H1 (cell line): ENCODE results near the gene AGAP1. TPM values are rescaled to one million over a fixed set of nuclear protein-coding genes. Genes with fewer than 3 reads are reported as not detected.

Experiments used
- CTCF ChIA-PET: fragments of 300-600 bp; sonication (Branson Sonifier 250); formaldehyde crosslinking; loops from one replicate; lab custom pipeline; 2021; ENCODE audit not compliant: partially characterized antibody; lab: Charles Lee
- POLR2A ChIA-PET: fragments of 300-600 bp; sonication (Branson Sonifier 250); formaldehyde crosslinking; loops from one replicate; lab custom pipeline; 2021; ENCODE audit warnings: inconsistent platforms; ENCODE audit not compliant: partially characterized antibody; lab: Charles Lee
- DNase-seq, 2 experiments: peaks; one replicate each; pipeline versions ENCODE4 v3.0.0 to v3.0.0-alpha.2; 2010 to 2022; ENCODE audit warnings: low spot score in 2 of 2, low read depth in 1 of 2, mixed read lengths in 1 of 2
- FAIRE-seq: peaks from 2 replicates; lab custom pipeline; 2011; peaks lifted over from hg19 to GRCh38; lab: Jason Lieb, UNC
- H2AFZ ChIP-seq: 2 replicates; pipeline ENCODE4 v1.8.1; 2012; ENCODE audit warnings: low read length, inconsistent platforms
- H2AK5ac ChIP-seq: 2 replicates; pipeline ENCODE4 v1.6.1; 2013; ENCODE audit warnings: low read depth, low read length
- H2BK120ac ChIP-seq: replicated peaks from 2 replicates; pipeline ENCODE3; 2013; ENCODE audit warnings: low read depth, low read length, inconsistent platforms
- H2BK12ac ChIP-seq: 2 replicates; pipeline ENCODE4 v1.6.1; 2013; ENCODE audit warnings: low read depth, low read length
- H2BK15ac ChIP-seq: 2 replicates; pipeline ENCODE4 v1.6.1; 2013; ENCODE audit warnings: low read length
- H2BK20ac ChIP-seq: 2 replicates; pipeline ENCODE4 v1.6.1; 2013; ENCODE audit warnings: low read length
- H2BK5ac ChIP-seq: 2 replicates; pipeline ENCODE4 v1.6.1; 2013; ENCODE audit warnings: low read depth, low read length
- H3K14ac ChIP-seq: 2 replicates; pipeline ENCODE4 v1.6.1; 2013; ENCODE audit warnings: inconsistent platforms; ENCODE audit not compliant: insufficient read length
- H3K18ac ChIP-seq: 2 replicates; pipeline ENCODE4 v1.6.1; 2013; ENCODE audit warnings: low read length; ENCODE audit errors: extremely low read depth
- H3K23ac ChIP-seq: 2 replicates; pipeline ENCODE4 v1.6.1; 2013; ENCODE audit warnings: inconsistent platforms; ENCODE audit not compliant: insufficient read length
- H3K23me2 ChIP-seq: 2 replicates; pipeline ENCODE4 v1.6.1; 2013; ENCODE audit warnings: low read depth, low read length
- H3K27ac ChIP-seq: 2 replicates; pipeline ENCODE4 v1.6.1; 2011; ENCODE audit warnings: low read depth, low read length, inconsistent platforms
- H3K27me3 ChIP-seq, 4 experiments: replicated peaks in 1 of 4; 1 replicate in 1 of 4; 2 replicates in 3 of 4; pipeline versions ENCODE4 v1.6.1 to v1.8.1; 2011 to 2013; ENCODE audit warnings: low read length in 3 of 4, mild to moderate bottlenecking in 3 of 4, inconsistent platforms in 2 of 4, mixed read lengths in 2 of 4, moderate library complexity in 1 of 4; ENCODE audit not compliant: control insufficient read depth in 3 of 4, insufficient read depth in 3 of 4; ENCODE audit errors: extremely low read depth in 1 of 4
- H3K36me3 ChIP-seq, 4 experiments: 2 replicates each; pipeline versions ENCODE4 v1.6.1 to v1.8.1; 2011 to 2013; ENCODE audit warnings: mild to moderate bottlenecking in 4 of 4, low read length in 3 of 4, moderate library complexity in 2 of 4, control low read depth in 1 of 4, inconsistent platforms in 1 of 4; ENCODE audit not compliant: insufficient read depth in 4 of 4, control insufficient read depth in 2 of 4
- H3K4ac ChIP-seq: replicated peaks from 2 replicates; pipeline ENCODE3; 2013; ENCODE audit warnings: low read length, low read depth, mixed read lengths, inconsistent platforms; ENCODE audit not compliant: insufficient read length
- H3K4me1 ChIP-seq, 4 experiments: replicated peaks in 1 of 4; 1 replicate in 1 of 4; 2 replicates in 3 of 4; pipeline versions ENCODE4 v1.6.1 to v1.8.1; 2011 to 2013; ENCODE audit warnings: low read length in 3 of 4, inconsistent platforms in 2 of 4, mixed read lengths in 1 of 4; ENCODE audit not compliant: insufficient read depth in 4 of 4, control insufficient read depth in 3 of 4
- H3K4me2 ChIP-seq, 2 experiments: 2 replicates each; pipeline versions ENCODE4 v1.6.1 to v1.8.1; 2011 to 2013; ENCODE audit warnings: low read depth in 2 of 2, low read length in 2 of 2, control low read depth in 1 of 2, inconsistent platforms in 1 of 2, mild to moderate bottlenecking in 1 of 2; ENCODE audit not compliant: insufficient read depth in 1 of 2
- H3K4me3 ChIP-seq, 4 experiments: fragments of 200-600, 300-600 bp in 1 of 4; sonication (generic), shearing (Covaris generic), sonication (Bioruptor Twin) in 1 of 4; 2 replicates each; pipeline versions ENCODE4 v1.5.1 to v1.8.1; 2011 to 2016; ENCODE audit warnings: low read length in 4 of 4, low read depth in 3 of 4, control low read depth in 2 of 4, inconsistent platforms in 2 of 4, mild to moderate bottlenecking in 2 of 4, mixed read lengths in 1 of 4, moderate library complexity in 1 of 4; ENCODE audit not compliant: insufficient read depth in 2 of 4; ENCODE audit errors: extremely low read depth in 1 of 4
- H3K56ac ChIP-seq: replicated peaks from 2 replicates; pipeline ENCODE3; 2013; ENCODE audit warnings: low read depth, mild to moderate bottlenecking, mixed read lengths, low read length, inconsistent platforms; ENCODE audit not compliant: insufficient read length
- H3K79me1 ChIP-seq: 2 replicates; pipeline ENCODE4 v1.6.1; 2013; ENCODE audit warnings: low read depth, low read length, control low read depth
- H3K79me2 ChIP-seq, 2 experiments: 2 replicates each; pipeline versions ENCODE4 v1.6.1 to v1.8.1; 2012 to 2013; ENCODE audit warnings: low read length in 2 of 2, mild to moderate bottlenecking in 2 of 2, inconsistent platforms in 1 of 2; ENCODE audit not compliant: insufficient read depth in 2 of 2, control insufficient read depth in 1 of 2
- H3K9ac ChIP-seq, 4 experiments: replicated peaks in 1 of 4; 1 replicate in 1 of 4; 2 replicates in 3 of 4; pipeline versions ENCODE4 v1.6.1 to v1.8.1; 2011 to 2013; ENCODE audit warnings: low read depth in 3 of 4, low read length in 3 of 4, control low read depth in 2 of 4, mild to moderate bottlenecking in 2 of 4, moderate library complexity in 2 of 4, inconsistent platforms in 1 of 4; ENCODE audit errors: extremely low read depth in 1 of 4
- H3K9me3 ChIP-seq, 2 experiments: 2 replicates each; pipeline versions ENCODE4 v1.6.1 to v1.8.1; 2012 to 2013; ENCODE audit warnings: mild to moderate bottlenecking in 2 of 2, moderate library complexity in 2 of 2, control low read depth in 1 of 2, inconsistent platforms in 1 of 2, low read depth in 1 of 2, low read length in 1 of 2, mixed read lengths in 1 of 2; ENCODE audit not compliant: insufficient read depth in 2 of 2
- H4K20me1 ChIP-seq, 2 experiments: replicated peaks in 1 of 2; 2 replicates each; pipeline versions ENCODE3 to v1.8.1; 2011 to 2013; ENCODE audit warnings: inconsistent platforms in 2 of 2, low read length in 2 of 2, mild to moderate bottlenecking in 1 of 2; ENCODE audit not compliant: insufficient read depth in 2 of 2, control insufficient read depth in 1 of 2
- H4K5ac ChIP-seq: 2 replicates; pipeline ENCODE4 v1.6.1; 2013; ENCODE audit warnings: low read length, low read depth, mixed read lengths, inconsistent platforms; ENCODE audit not compliant: insufficient read length
- H4K8ac ChIP-seq: 2 replicates; pipeline ENCODE4 v1.8.0; 2013; ENCODE audit warnings: mild to moderate bottlenecking, moderate library complexity, low read length, inconsistent platforms; ENCODE audit not compliant: insufficient read depth; ENCODE audit errors: extremely low read depth
- H4K91ac ChIP-seq: replicated peaks from 2 replicates; pipeline ENCODE3; 2013; ENCODE audit warnings: low read length, mixed read lengths, inconsistent platforms; ENCODE audit not compliant: insufficient read length
- CEBPB ChIP-seq: IDR thresholded peaks from 2 replicates; pipeline ENCODE4 v1.6.1; 2012; ENCODE audit warnings: low read depth, low read length
- EP300 ChIP-seq, 2 experiments: IDR thresholded peaks; 1 replicate in 1 of 2; 2 replicates in 1 of 2; pipeline ENCODE4 v1.6.1; 2011 to 2012; ENCODE audit warnings: low read depth in 2 of 2, low read length in 2 of 2, mild to moderate bottlenecking in 2 of 2, borderline replicate concordance in 1 of 2, inconsistent platforms in 1 of 2, moderate library complexity in 1 of 2
- GABPA ChIP-seq: IDR thresholded peaks from 2 replicates; pipeline ENCODE4 v1.6.1; 2011; ENCODE audit warnings: mild to moderate bottlenecking, low read length, moderate library complexity, borderline replicate concordance; ENCODE audit not compliant: insufficient read depth
- MAX ChIP-seq: IDR thresholded peaks from 2 replicates; pipeline ENCODE4 v1.6.1; 2012; ENCODE audit warnings: inconsistent platforms
- NANOG ChIP-seq: IDR thresholded peaks from 2 replicates; pipeline ENCODE4 v1.6.1; 2011; ENCODE audit warnings: low read length, low read depth, mild to moderate bottlenecking, inconsistent platforms; ENCODE audit not compliant: insufficient read depth, poor library complexity, severe bottlenecking
- RFX5 ChIP-seq: IDR thresholded peaks from 2 replicates; pipeline ENCODE4 v1.6.1; 2011; ENCODE audit warnings: low read depth, low read length, improper control_type of control experiment, borderline replicate concordance
- SIN3A ChIP-seq, 2 experiments: IDR thresholded peaks in 1 of 2; conservative IDR thresholded peaks in 1 of 2; 2 replicates each; pipeline ENCODE4 v1.6.1; 2011 to 2012; ENCODE audit warnings: low read length in 2 of 2, improper control_type of control experiment in 1 of 2, low read depth in 1 of 2, mild to moderate bottlenecking in 1 of 2
- SP2 ChIP-seq: IDR thresholded peaks from 2 replicates; pipeline ENCODE4 v1.6.1; 2012; ENCODE audit warnings: mild to moderate bottlenecking, low read length, inconsistent platforms
- SUZ12 ChIP-seq: fragments of 200-600 bp; sonication (generic); IDR thresholded peaks from 2 replicates; pipeline ENCODE4 v1.6.1; 2012; ENCODE audit warnings: mild to moderate bottlenecking, inconsistent platforms, low read length, moderate library complexity, mixed read lengths
- TAF1 ChIP-seq: IDR thresholded peaks from 2 replicates; pipeline ENCODE4 v1.6.1; 2011; ENCODE audit warnings: mild to moderate bottlenecking, low read depth, low read length
- TAF7 ChIP-seq: optimal IDR thresholded peaks from 2 replicates; pipeline ENCODE3; 2011; ENCODE audit warnings: low read depth, mild to moderate bottlenecking, inconsistent platforms, low read length, moderate library complexity, borderline replicate concordance
- TBP ChIP-seq: IDR thresholded peaks from 2 replicates; pipeline ENCODE4 v1.6.1; 2011; ENCODE audit warnings: low read depth, low read length, improper control_type of control experiment
- WGBS, 2 experiments: shearing (Covaris generic) in 1 of 2; methylation state at CpG; one replicate each; pipeline versions ENCODE4 v1.1.6 to v1.1.7; 2013 to 2015; ENCODE audit warnings: low lambda C conversion rate in 2 of 2, mixed read lengths in 2 of 2, inconsistent platforms in 1 of 2, low coverage in 1 of 2, missing lambda C conversion rate in 1 of 2; ENCODE audit not compliant: insufficient replicate concordance in 2 of 2, insufficient coverage in 1 of 2, insufficient read length in 1 of 2; ENCODE audit errors: extremely low coverage in 1 of 2, missing lambda C conversion rate in 1 of 2; 5-methylcytosine and 5-hydroxymethylcytosine counted together
- polyA plus RNA-seq, 7 experiments: library from polyadenylated mRNA; depleted of rRNA in 3 of 7; stranded (reverse) in 5 of 7; unstranded in 2 of 7; fragments of >200 nt in 5 of 7; fragments of 200-250 nt in 2 of 7; gene quantifications; 1 replicate in 5 of 7; 2 replicates in 1 of 7; 4 replicates in 1 of 7; pipeline versions ENCODE4 v1.2.1 to v1.2.3, GENCODE V29; 2011 to 2013; ENCODE audit warnings: missing spikeins in 2 of 7, mixed read lengths in 2 of 7
- total RNA-seq: library from RNA; stranded (reverse); fragmentation: NEBNext Ultra II Directional; extraction: Animal tissue kit (Norgen Biotek cat#: 25700); gene quantifications from 2 replicates; pipeline ENCODE4 v1.2.1, GENCODE V29; 2021
- TF ChIP-seq, protein P1 (sequence below): IDR thresholded peaks from 2 replicates; pipeline ENCODE4 v1.6.1; 2012; ENCODE audit warnings: inconsistent platforms

The AGAP1 gene
- total and polyA plus RNA-seq, 2 of the 8 experiments (the other 6 are each of a cell fraction or from before 2014, with no cell fraction given): 18.1 to 39.4 TPM

DNA sequence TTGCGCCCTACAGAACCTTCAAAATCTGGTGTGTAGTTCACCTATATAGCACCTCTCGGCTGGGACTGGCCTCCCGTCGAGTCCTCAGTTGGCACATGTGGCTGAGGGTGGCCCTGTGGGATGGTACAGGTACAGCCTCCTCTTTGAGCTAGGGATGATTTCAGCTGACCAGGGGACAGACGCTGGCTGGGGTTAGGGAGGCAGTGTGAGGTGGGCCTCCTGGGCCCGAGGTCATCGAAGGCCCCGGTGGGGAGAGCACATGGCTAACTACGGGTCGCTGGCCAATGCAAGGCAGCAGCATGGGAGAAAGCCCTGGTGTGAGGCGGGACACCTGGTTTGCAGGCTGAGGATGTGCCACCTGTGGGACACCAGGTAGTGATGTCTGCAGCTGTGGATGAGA lies 369.6 kb downstream of the AGAP1 start:
- Histone ChIP-seq H3K4me1 (peaks cover 0 to 26% (median 7%) of the 10 kb centered on the region in 4 experiments; a peak in 6 of 7 replicates), H3K4me3 (no peak overlapping the region), H3K23ac (no peak overlapping the region), H3K9me3 (no peaks in the 10 kb centered on the region), H3K14ac (no peak overlapping the region), H2AK5ac (no peak overlapping the region), H2AFZ (no peak overlapping the region), H2BK120ac (no peak overlapping the region), H3K4me2 (no peak overlapping the region), H4K20me1 (peaks cover 0 to 6% of the 10 kb centered on the region in 2 experiments), H3K27me3 (no peaks in the 10 kb centered on the region), H3K23me2 (no peaks in the 10 kb centered on the region), H3K79me2 (no peaks in the 10 kb centered on the region), H4K5ac (no peak overlapping the region), H2BK5ac (0 out of 2 replicates have a peak overlapping the region, but pooled peaks have one; percentile 18), H3K27ac (no peak overlapping the region), H3K9ac (no peak overlapping the region), H3K56ac (no peak overlapping the region), H2BK12ac (no peak overlapping the region), H3K18ac (no peak overlapping the region), H4K91ac (no peak overlapping the region), H3K36me3 (no peaks in the 10 kb centered on the region), H3K79me1 (peaks cover 5% of the 10 kb centered on the region; the same call in 1 of the 2 replicates), H3K4ac (no peak overlapping the region), H4K8ac (peak overlapping the region; percentile 51), H2BK15ac (no peak overlapping the region), H2BK20ac (no peak overlapping the region)
- CTCF ChIA-PET: no interaction called here
- WGBS, 2 experiments: 94% methylated on average over 11 of the region's 11 CpGs; no CpG with 5 or more reads in 1 of the 2 experiments
- POLR2A ChIA-PET: no interaction called here
- no peak for DNase-seq
- no peak for FAIRE-seq
- no peak for TF ChIP-seq RFX5
- TF ChIP-seq SP2: no peak
- no peak for TF ChIP-seq TAF1
- no peak for TF ChIP-seq SUZ12
- TF ChIP-seq TAF7: no peak
- no peak for TF ChIP-seq NANOG
- TF ChIP-seq, protein P1, sequence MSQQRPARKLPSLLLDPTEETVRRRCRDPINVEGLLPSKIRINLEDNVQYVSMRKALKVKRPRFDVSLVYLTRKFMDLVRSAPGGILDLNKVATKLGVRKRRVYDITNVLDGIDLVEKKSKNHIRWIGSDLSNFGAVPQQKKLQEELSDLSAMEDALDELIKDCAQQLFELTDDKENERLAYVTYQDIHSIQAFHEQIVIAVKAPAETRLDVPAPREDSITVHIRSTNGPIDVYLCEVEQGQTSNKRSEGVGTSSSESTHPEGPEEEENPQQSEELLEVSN: peak; percentile 25; the same call in 1 of the 2 replicates
- TF ChIP-seq EP300 (IDR thresholded peaks at IDR 0.05; ENCODE audit: borderline replicate concordance in 1 of 2, low read depth in 2 of 2, low read length in 2 of 2): no peak
- TF ChIP-seq SIN3A (conservative IDR thresholded peaks at IDR 0.05 in 1 of 2, IDR thresholded peaks at IDR 0.05 in 1 of 2; ENCODE audit: low read depth in 1 of 2, low read length in 2 of 2): no peak
- no peak for TF ChIP-seq CEBPB
- no peak for TF ChIP-seq TBP
- no peak for TF ChIP-seq GABPA
- peak; percentile 46; the same call in 1 of the 2 replicates for TF ChIP-seq MAX
